Skeletal muscle tissue (tissue), 4 donors: ENCODE data around the gene B4GALNT2. TPM values are rescaled to one million over a fixed set of nuclear protein-coding genes. Genes with fewer than 3 reads are reported as not detected.

Experiments
- H3K27ac ChIP-seq: one replicate; pipeline ENCODE4 v1.7.0; 2013; ENCODE audit warnings: mild to moderate bottlenecking, low read depth, low read length, inconsistent platforms
- H3K27me3 ChIP-seq, 3 donors: one replicate each; pipeline ENCODE4 v1.7.0; 2013; ENCODE audit warnings: low read length in 3 of 3; ENCODE audit not compliant: control insufficient read depth in 3 of 3, insufficient read depth in 3 of 3
- H3K36me3 ChIP-seq, 3 donors: one replicate each; pipeline ENCODE4 v1.7.0; 2013; ENCODE audit warnings: low read length in 3 of 3; ENCODE audit not compliant: control insufficient read depth in 3 of 3, insufficient read depth in 3 of 3
- H3K4me1 ChIP-seq, 3 donors: one replicate each; pipeline ENCODE4 v1.7.0; 2013; ENCODE audit warnings: low read length in 3 of 3, mild to moderate bottlenecking in 3 of 3; ENCODE audit not compliant: control insufficient read depth in 3 of 3, insufficient read depth in 3 of 3
- H3K4me3 ChIP-seq, 3 donors: one replicate each; pipeline ENCODE4 v1.7.0; 2013; ENCODE audit warnings: low read length in 3 of 3
- H3K9ac ChIP-seq, 3 donors: one replicate each; pipeline ENCODE4 v1.7.0; 2013; ENCODE audit warnings: low read length in 3 of 3, mild to moderate bottlenecking in 3 of 3, moderate library complexity in 2 of 3, low read depth in 1 of 3
- H3K9me3 ChIP-seq, 3 donors: one replicate each; pipeline ENCODE4 v1.7.0; 2013; ENCODE audit warnings: low read length in 3 of 3; ENCODE audit not compliant: control insufficient read depth in 3 of 3
- total RNA-seq: library from RNA; depleted of rRNA; stranded (reverse); fragments of >200 nt; gene quantifications from one replicate; pipeline ENCODE4 v1.2.3, GENCODE V29; 2014
- donor health status: Osteomylitis.

B4GALNT2 gene
- total RNA-seq, 1 donor from 2014 or later, result not detected

GRCh38 chr17:49224997-49225337 is 92.4 kb downstream of the B4GALNT2 start:
- H3K9me3 ChIP-seq, result no peaks in the 10 kb centered on the region
- H3K36me3 ChIP-seq, result no peaks in the 10 kb centered on the region
- no peak overlapping the region for H3K27ac ChIP-seq
- no peak overlapping the region for H3K9ac ChIP-seq
- H3K27me3 ChIP-seq, result peaks cover 43 to 78% (median 45%) of the 10 kb centered on the region in 3 donors
- peaks cover 5 to 34% (median 18%) of the 10 kb centered on the region in 3 donors for H3K4me1 ChIP-seq
- no peak overlapping the region for H3K4me3 ChIP-seq

GRCh38 chr17:49225554-49226236 is 93.1 kb downstream of the B4GALNT2 start:
- peaks cover 8 to 41% (median 22%) of the 10 kb centered on the region in 3 donors for H3K4me1 ChIP-seq
- H3K36me3 ChIP-seq, result no peaks in the 10 kb centered on the region
- H3K4me3 ChIP-seq, result no peak overlapping the region
- no peak overlapping the region for H3K27ac ChIP-seq
- no peak overlapping the region for H3K9ac ChIP-seq
- peaks cover 41 to 73% (median 43%) of the 10 kb centered on the region in 3 donors for H3K27me3 ChIP-seq
- H3K9me3 ChIP-seq, result no peaks in the 10 kb centered on the region

Other genes with a start within 250 kb of the B4GALNT2 start
- 42.8 TPM for gene ATP5MC1, start 240.0 kb upstream of the B4GALNT2 start, total RNA-seq
- gene UBE2Z, start 224.4 kb upstream of the B4GALNT2 start, total RNA-seq, result 29.2 TPM
- gene SNF8, start 187.9 kb upstream of the B4GALNT2 start, total RNA-seq, result 47.5 TPM
- not detected for gene GIP, start 164.2 kb upstream of the B4GALNT2 start, total RNA-seq
- gene IGF2BP1, start 135.4 kb upstream of the B4GALNT2 start, total RNA-seq, result 4.7 TPM
- gene GNGT2, start 77.8 kb downstream of the B4GALNT2 start, total RNA-seq, result 2.1 TPM
- 1.0 TPM for gene ABI3, start 77.9 kb downstream of the B4GALNT2 start, total RNA-seq
- gene PHOSPHO1, start 98.0 kb downstream of the B4GALNT2 start, total RNA-seq, result 13.6 TPM
- 26.6 TPM for gene ZNF652, start 229.5 kb downstream of the B4GALNT2 start, total RNA-seq